ENCODE data around the gene DHRS4L2.
"Not testable (repeated sequence)": the region's sequence is repeated elsewhere in the genome, so short reads cannot be mapped to it uniquely, and the experiment has no call there.

The DHRS4L2 gene

DNA sequence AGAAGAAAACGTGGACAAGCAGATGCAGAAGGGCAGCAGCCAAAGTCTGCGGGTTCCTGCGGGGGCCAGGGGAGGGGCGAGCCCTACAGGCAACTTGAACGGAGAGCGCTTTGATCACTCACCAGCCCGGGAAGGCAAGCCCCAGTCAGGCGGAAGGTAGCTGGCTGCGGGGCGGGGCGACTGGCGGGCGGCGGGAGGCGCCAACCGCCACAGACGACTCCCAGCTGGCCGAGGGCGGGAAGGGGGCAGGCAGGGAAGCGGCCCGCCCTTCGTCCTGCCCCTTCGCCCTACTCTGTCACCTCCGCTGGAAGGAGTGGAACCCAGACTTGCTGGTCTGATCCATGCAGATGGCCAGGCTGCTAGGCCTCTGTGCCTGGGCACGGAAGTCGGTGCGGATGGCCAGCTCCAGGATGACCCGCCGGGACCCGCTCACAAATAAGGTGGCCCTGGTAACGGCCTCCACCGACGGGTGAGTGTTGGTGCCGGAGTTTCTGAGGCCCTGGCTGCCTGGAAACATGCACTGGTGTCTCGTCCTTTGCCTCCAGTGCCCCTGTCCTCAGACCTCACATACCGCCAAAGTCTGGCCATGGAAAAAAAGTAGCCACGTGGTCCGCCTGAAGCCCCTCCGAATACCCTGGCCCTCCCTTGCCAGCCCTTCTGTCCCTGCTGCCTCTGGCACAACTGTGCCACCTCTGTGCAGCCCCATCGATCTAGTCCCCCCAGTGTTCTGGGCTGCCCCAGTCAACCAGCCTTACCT lies at the start of gene DHRS4L2:
Gene DHRS4L2, plus strand, starts transcription at position 323 of the 757 bp plus-strand sequence. Its CDS starts 19 bp downstream, at position 342.
- peak within 1 kb of the TSS; percentile 16 for H3K4me3 ChIP-seq (replicated peaks; ENCODE audit: low read depth, low read length)
- DNase-seq (ENCODE audit: extremely low read depth, low read depth): not testable (repeated sequence)

DNA sequence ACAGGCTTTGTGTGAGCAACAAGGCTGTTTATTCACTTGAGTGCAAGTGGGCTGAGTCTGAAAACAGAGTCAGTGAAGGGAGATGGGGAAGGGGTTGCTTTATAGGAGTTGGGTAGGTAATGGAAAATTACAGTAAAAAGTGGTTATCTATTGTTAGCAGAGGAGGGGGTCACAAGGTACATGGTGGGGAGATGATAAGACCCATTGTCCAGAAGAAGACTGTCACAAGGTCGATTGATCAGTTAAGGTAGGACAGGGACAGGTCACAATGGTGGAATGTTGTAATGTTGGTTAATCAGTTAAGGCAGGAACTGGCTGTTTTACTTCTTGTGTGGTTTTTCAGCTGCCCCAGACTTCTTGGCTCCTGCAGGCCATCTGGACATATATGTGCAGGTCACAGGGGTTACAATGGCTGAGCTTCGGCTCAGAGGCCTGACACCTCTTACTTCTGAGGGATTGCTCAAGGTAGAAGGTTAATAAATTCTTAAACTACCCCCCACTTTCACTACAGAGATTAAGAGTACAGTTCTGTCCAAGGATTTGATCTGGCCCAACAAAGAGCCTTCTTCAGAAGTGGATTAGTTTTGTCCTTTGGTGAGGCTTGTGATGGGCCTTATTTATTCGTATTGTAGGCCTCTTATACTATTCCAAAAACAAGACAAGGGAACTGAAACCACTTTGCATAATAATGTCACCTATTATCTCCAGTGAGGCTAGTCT lies 49.0 kb upstream of the DHRS4L2 start:
- no peak overlapping the region for H3K4me3 ChIP-seq (replicated peaks; ENCODE audit: low read depth, low read length)
- TF ChIP-seq, protein P1, sequence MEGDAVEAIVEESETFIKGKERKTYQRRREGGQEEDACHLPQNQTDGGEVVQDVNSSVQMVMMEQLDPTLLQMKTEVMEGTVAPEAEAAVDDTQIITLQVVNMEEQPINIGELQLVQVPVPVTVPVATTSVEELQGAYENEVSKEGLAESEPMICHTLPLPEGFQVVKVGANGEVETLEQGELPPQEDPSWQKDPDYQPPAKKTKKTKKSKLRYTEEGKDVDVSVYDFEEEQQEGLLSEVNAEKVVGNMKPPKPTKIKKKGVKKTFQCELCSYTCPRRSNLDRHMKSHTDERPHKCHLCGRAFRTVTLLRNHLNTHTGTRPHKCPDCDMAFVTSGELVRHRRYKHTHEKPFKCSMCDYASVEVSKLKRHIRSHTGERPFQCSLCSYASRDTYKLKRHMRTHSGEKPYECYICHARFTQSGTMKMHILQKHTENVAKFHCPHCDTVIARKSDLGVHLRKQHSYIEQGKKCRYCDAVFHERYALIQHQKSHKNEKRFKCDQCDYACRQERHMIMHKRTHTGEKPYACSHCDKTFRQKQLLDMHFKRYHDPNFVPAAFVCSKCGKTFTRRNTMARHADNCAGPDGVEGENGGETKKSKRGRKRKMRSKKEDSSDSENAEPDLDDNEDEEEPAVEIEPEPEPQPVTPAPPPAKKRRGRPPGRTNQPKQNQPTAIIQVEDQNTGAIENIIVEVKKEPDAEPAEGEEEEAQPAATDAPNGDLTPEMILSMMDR (IDR thresholded peaks at IDR 0.05; ENCODE audit: low read depth, low read length, missing control alignments): no peak
- DNase-seq (ENCODE audit: extremely low read depth, low read depth): no peak

DNA sequence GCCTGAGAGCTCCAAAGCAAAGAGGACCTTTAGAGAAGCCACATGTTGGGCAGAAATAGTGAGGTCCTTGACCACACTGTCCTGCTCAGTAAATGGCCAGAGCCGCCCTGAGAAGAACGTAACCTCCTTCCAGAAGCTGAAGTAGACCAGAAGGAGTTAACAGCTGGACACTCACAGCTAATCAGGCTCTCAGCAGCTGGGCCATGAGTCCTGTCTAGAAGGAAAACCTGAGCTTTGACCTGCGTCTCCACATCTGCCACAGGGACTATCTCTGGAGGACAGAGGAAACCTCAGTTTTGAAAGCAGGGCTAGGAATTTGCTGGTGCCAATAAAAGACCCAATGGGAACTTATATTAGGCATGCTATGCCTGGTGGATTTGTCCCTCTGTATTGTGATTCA lies 47.5 kb upstream of the DHRS4L2 start:
- TF ChIP-seq, protein P1 (IDR thresholded peaks at IDR 0.05; ENCODE audit: low read depth, low read length, missing control alignments): no peak
- no peak overlapping the region for H3K4me3 ChIP-seq (replicated peaks; ENCODE audit: low read depth, low read length)
- no peak for DNase-seq (ENCODE audit: extremely low read depth, low read depth)

DNA sequence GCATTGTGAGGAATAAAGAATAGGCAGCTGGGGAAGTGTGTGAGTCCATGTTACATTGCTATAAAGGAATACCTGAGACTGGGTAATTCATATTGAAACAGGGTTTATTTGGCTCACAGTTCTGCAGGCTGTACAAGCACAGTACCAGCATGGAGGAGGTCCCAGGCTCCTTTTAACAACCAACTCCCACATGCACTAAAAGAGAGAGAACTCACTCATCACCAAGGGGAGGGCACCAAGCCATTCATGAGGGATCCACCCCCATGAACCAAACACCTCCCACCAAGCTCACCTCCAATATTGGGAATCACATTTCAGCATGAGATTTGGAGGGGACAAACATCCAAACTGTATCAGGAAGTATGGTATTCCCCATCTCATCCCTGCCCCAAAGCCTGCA lies 47.1 kb upstream of the DHRS4L2 start:
- no peak overlapping the region for H3K4me3 ChIP-seq (replicated peaks; ENCODE audit: low read depth, low read length)
- DNase-seq (ENCODE audit: extremely low read depth, low read depth): no peak
- TF ChIP-seq, protein P1 (IDR thresholded peaks at IDR 0.05; ENCODE audit: low read depth, low read length, missing control alignments): no peak

DNA sequence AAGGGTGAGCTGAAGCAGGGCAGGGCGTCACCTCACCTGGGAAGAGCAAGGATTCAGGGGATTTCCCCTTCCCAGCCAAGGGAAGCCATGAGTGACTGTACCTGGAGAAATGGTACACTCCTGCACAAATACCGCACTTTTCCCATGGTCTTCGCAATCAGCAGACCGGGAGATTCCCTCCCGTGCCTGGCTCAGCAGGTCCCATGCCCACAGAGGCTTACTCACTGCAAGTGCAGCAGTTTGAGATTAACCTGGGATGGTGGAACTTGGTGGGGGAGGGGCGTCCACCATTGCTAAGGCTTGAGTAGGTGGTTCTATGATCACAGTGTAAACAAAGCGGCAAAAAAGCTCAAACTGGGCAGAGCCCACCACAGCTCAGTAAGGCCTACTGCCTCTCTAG lies 46.1 kb upstream of the DHRS4L2 start:
- no peak for DNase-seq (ENCODE audit: extremely low read depth, low read depth)
- H3K4me3 ChIP-seq (replicated peaks; ENCODE audit: low read depth, low read length): no peak overlapping the region
- TF ChIP-seq, protein P1 (IDR thresholded peaks at IDR 0.05; ENCODE audit: low read depth, low read length, missing control alignments): no peak

DNA sequence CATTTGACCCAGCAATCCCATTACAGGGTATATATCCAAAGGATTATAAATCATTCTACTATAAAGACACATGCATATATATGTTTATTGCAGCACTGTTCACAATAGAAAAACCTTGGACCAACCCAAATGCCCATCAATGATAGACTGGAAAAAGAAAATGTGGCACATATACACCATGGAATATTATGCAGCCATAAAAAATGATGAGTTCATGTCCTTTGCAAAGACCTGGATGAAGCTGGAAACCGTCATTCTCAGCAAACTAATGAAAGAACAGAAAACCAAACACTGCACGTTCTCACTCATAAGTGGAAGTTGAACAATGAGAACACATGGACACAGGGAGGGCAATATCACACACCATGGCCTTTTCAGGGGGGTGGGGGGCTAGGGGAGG lies 39.7 kb upstream of the DHRS4L2 start:
- not testable (repeated sequence) for H3K4me3 ChIP-seq (replicated peaks; ENCODE audit: low read depth, low read length); DNase-seq (ENCODE audit: extremely low read depth, low read depth)

DNA sequence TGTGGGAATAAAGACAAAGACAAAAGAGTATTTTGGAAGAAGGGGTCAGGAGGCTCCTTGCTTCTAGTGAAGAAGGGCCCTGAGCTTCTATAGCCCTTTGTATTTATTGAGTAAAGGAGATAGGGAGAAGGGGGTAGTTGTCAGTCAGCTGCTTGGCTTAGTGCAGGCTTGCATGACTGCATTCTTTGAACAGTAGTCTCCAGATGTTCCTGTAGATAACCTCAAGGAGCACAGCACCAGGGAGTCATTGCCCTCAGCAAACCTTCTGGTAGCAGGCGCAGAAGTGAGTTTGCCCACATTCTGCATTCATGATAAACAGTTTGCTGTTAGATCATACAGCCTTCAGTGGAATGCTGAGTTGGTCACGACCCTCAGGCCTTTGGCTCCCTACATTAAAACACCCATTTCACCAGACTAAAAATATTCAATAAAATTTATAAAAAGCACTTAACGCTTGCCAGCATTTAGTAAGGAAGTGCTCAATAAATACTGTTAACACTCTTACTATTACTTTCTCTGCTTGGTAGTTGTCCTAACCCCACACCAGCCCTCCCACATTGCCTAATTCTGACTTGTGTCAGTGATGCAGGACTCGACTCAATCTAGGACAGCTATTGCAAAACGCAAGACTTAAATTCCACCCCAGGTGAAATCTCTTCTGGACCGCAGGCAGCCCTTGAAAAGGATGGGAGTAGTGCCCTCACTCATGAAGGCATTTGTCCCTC lies 38.2 kb upstream of the DHRS4L2 start:
- H3K4me3 ChIP-seq (replicated peaks; ENCODE audit: low read depth, low read length): no peak overlapping the region
- TF ChIP-seq, protein P1 (IDR thresholded peaks at IDR 0.05; ENCODE audit: low read depth, low read length, missing control alignments): no peak
- DNase-seq (ENCODE audit: extremely low read depth, low read depth): no peak

DNA sequence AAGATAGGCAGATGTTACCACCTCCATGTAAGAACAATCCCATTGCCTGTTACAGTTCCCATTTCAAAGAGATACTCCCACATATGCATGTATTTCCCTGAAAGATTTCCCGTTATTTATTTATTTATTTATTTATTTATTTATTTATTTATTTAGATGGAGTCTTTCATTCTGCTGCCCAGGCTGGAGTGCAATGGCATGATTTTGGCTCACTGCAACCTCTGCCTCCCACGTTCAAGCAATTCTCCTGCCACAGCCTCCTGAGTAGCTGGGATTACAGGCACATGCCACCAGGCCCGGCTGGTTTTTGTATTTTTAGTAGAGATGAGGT lies 37.6 kb upstream of the DHRS4L2 start:
- H3K4me3 ChIP-seq (replicated peaks; ENCODE audit: low read depth, low read length); DNase-seq (ENCODE audit: extremely low read depth, low read depth): not testable (repeated sequence)

Measured in HFF-Myc (cell line).